Activated CD8-positive, alpha-beta T cell treated with anti-CD3 and anti-CD28 coated beads for 36 hours (primary cell): ENCODE results near the gene LPP. TPM values are rescaled to one million over a fixed set of nuclear protein-coding genes. Genes with fewer than 3 reads are reported as not detected.

ENCODE experiments used
- ATAC-seq: fragments of 200-7000 bp; cut with Tn5 transposase; one replicate; pipeline ENCODE4 v1.10.0; 2021; ENCODE audit warnings: mild to moderate bottlenecking, moderate library complexity
- CTCF ChIA-PET: fragments of 350-600 bp; sonication (Branson Sonifier 250); formaldehyde crosslinking; loops from one replicate; lab custom pipeline; 2021; ENCODE audit warnings: antibody characterized with exemption; lab: Charles Lee
- POLR2A ChIA-PET: fragments of 350-600 bp; sonication (Branson Sonifier 250); formaldehyde crosslinking; loops from one replicate; lab custom pipeline; 2021; ENCODE audit warnings: antibody characterized with exemption; lab: Charles Lee
- DNase-seq: peaks from one replicate; pipeline ENCODE4 v3.0.0-alpha.2; 2020
- H3K27ac Mint-ChIP-seq: one replicate; pipeline ENCODE4 v1.8.0; 2021; ENCODE audit warnings: mild to moderate bottlenecking, mixed read lengths
- H3K27me3 Mint-ChIP-seq: one replicate; pipeline ENCODE4 v1.8.0; 2021; ENCODE audit warnings: mixed read lengths
- H3K36me3 Mint-ChIP-seq: one replicate; pipeline ENCODE4 v1.8.0; 2021; ENCODE audit warnings: low read depth, mixed read lengths
- H3K4me1 Mint-ChIP-seq: one replicate; pipeline ENCODE4 v1.8.0; 2021; ENCODE audit warnings: low read depth, mixed read lengths
- H3K4me3 Mint-ChIP-seq: one replicate; pipeline ENCODE4 v1.8.0; 2021; ENCODE audit warnings: mild to moderate bottlenecking, moderate library complexity, mixed read lengths
- H3K9me3 Mint-ChIP-seq: one replicate; pipeline ENCODE4 v1.8.0; 2021; ENCODE audit warnings: mixed read lengths
- intact Hi-C: fragments of 100-400 bp; cut with micrococcal nuclease; formaldehyde crosslinking; loops from one replicate; pipeline ENCODE4 v1.10.0; 2022
- total RNA-seq, 2 experiments: library from RNA; stranded (reverse); gene quantifications; one replicate each; pipeline ENCODE4 v1.2.3, GENCODE V29; 2021
- TF ChIP-seq, protein P1 (sequence below): fragments of 200-600 bp; IDR thresholded peaks from one replicate; pipeline ENCODE4 v1.8.0; 2022; ENCODE audit warnings: antibody characterized with exemption, mild to moderate bottlenecking

Gene LPP
- total RNA-seq, 2 experiments from 2014 or later = 16.4 to 22.6 TPM

DNA sequence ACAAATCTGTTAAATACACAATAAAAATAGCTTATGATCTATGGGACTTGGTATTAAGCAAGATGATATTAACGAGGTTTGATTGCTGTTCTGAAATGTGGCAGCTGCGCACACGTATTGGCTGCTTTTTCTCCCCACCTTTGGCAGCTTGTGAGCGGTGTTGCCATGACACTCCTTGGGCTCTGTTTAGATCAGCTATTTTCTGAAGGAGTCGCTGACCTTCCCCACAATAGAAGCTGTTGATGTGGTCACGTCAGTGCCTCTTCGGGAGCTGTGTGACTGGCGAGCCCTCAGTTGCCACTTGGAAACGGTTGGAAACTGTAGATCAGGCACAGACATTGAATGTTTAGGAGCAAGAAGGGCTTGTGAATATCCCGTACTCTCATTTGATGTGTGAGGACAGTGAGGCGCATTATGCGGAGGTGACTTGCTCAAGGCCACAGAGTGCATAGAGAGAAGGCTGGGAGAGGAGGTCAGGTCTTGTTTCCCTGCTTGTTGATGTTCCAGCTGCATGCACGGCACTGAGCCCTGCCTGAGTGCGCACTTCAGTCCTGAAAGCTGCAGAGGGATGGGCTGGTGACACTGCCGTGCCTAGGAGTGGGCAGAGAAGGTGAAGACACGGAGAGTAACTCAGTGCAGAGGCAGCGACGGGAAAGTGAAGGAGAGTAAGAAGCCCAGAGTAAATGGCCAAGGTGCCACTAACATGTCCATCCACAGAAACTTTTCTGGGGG, 198.4 kb downstream of the LPP start:
- Mint-ChIP-seq H3K4me1 (peaks cover 12% of the 10 kb centered on the region), H3K9me3 (no peaks in the 10 kb centered on the region), H3K27me3 (no peaks in the 10 kb centered on the region), H3K27ac (no peak overlapping the region), H3K36me3 (peaks cover 4% of the 10 kb centered on the region), H3K4me3 (no peak overlapping the region)
- TF ChIP-seq, protein P1, sequence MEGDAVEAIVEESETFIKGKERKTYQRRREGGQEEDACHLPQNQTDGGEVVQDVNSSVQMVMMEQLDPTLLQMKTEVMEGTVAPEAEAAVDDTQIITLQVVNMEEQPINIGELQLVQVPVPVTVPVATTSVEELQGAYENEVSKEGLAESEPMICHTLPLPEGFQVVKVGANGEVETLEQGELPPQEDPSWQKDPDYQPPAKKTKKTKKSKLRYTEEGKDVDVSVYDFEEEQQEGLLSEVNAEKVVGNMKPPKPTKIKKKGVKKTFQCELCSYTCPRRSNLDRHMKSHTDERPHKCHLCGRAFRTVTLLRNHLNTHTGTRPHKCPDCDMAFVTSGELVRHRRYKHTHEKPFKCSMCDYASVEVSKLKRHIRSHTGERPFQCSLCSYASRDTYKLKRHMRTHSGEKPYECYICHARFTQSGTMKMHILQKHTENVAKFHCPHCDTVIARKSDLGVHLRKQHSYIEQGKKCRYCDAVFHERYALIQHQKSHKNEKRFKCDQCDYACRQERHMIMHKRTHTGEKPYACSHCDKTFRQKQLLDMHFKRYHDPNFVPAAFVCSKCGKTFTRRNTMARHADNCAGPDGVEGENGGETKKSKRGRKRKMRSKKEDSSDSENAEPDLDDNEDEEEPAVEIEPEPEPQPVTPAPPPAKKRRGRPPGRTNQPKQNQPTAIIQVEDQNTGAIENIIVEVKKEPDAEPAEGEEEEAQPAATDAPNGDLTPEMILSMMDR = no peak
- CTCF ChIA-PET = interaction anchor here (0.6 to 2.7 kb wide), 6 partner anchors 10 to 786 kb away, joined by 3 to 6 read pairs (median 3); no protein-coding TSS in a partner anchor
- ATAC-seq (no peak), DNase-seq (no peak)
- intact Hi-C loops = no loop called here
- POLR2A ChIA-PET = interaction anchor here (1.9 kb wide), 1 partner anchor 10 kb away, joined by 6 read pairs; no protein-coding TSS in a partner anchor

DNA sequence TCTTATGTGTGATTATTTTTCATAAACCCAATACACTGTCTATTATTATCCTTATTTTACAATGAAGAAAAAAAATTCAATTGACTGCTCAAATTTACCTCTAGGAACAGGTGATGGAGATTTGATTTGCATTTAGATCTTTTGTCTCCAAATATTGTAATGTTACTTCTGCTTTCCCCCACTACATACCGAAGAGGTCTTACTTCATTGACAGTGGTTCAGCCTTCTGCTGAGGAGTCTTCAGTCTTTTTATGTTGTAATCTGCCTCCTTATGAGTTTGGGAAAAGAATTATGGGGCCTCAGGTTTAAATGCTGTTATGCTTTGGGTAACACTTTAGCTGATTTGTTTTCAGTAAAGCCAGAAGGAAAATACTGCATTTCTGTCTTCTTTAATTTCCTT, 199.5 kb downstream of the LPP start:
- TF ChIP-seq, protein P1 = no peak
- ChIA-PET CTCF (no interaction called here), POLR2A (interaction anchor here (0.6 kb wide), 1 partner anchor 161 kb away, joined by 3 read pairs; no protein-coding TSS in a partner anchor)
- no peak for DNase-seq
- Mint-ChIP-seq H3K27ac (no peak overlapping the region), H3K4me1 (peaks cover 20% of the 10 kb centered on the region), H3K36me3 (peaks cover 4% of the 10 kb centered on the region), H3K9me3 (no peaks in the 10 kb centered on the region), H3K4me3 (no peak overlapping the region), H3K27me3 (no peaks in the 10 kb centered on the region)
- intact Hi-C loops = no loop called here
- ATAC-seq = no peak

DNA sequence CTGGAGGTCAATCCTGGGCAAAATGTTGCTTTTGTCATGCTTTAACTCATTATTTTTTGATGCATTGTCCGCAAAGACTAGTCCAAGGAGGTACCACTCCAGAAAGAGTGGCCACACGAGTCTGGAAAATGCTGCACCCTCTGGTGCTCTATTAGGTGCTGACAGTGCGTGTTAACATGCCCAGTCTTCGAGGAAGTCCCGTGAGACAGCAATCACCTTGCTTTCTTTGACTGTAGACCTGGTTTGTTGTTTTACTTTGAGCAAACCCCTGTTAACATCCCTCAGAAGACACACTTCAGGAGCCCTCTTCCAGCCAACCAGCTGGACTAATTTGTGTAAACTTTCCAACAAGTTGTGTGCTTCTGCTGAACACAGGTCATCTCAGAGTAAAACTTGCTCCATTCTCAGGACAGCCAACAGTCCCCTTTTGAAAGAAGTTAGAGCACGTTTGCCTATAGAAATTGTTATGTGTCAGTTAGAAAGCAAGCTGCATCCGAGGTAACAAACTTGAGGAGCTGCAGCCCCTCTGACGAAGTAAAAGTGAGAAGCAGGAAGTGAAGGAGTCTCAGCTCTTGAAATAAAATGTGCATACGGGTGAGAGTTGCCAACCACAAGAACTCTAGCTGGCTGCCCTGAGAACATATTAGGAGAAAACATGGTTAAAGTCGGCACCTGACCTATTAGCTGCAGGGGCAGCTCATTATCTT, 205.0 kb downstream of the LPP start:
- Mint-ChIP-seq H3K36me3 (peaks cover 4% of the 10 kb centered on the region), H3K27ac (peak overlapping the region; percentile 72), H3K4me1 (peaks cover 52% of the 10 kb centered on the region), H3K4me3 (peak overlapping the region; percentile 59), H3K27me3 (no peaks in the 10 kb centered on the region), H3K9me3 (no peaks in the 10 kb centered on the region)
- CTCF ChIA-PET = interaction anchor here (0.9 to 4.4 kb wide), 7 partner anchors 9 to 619 kb away, joined by 3 to 25 read pairs (median 5); no protein-coding TSS in a partner anchor
- POLR2A ChIA-PET = interaction anchor here (0.6 to 1.4 kb wide), 3 partner anchors 11 to 42 kb away, joined by 3 to 4 read pairs (median 3); no protein-coding TSS in a partner anchor
- ATAC-seq (peak; percentile 75), DNase-seq (peak; percentile 52)
- intact Hi-C loops = no loop called here
- TF ChIP-seq, protein P1 = no peak

DNA sequence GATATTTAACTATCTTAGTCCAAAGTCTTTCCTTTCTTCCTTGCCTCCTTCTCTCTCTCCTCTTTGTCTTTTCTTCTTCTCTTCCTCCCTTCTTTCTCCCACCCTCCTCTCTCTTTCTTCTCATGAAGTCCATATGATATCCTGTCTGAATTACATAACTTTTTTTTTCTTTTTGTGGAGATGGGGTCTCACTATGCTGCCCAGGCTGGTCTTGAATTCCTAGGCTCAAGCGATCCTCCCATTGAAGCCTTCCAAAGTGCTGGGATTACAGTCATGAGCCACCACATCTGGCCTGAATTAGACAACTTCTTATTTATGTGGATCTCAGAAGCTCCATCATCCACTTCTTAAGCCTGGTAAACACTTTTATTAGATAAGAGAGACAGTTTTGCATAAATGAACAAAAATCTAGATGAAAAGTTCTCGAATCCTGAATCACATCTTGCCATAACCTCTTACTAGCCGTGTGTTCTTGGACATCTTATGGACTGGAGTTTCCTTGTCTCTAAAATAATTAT, 206.5 kb downstream of the LPP start:
- Mint-ChIP-seq H3K27ac (peak overlapping the region; percentile 60), H3K36me3 (peaks cover 4% of the 10 kb centered on the region), H3K4me1 (peaks cover 49% of the 10 kb centered on the region), H3K9me3 (no peaks in the 10 kb centered on the region), H3K4me3 (no peak overlapping the region), H3K27me3 (no peaks in the 10 kb centered on the region)
- TF ChIP-seq, protein P1 = no peak
- intact Hi-C loops = no loop called here
- ATAC-seq (no peak), DNase-seq (no peak)
- POLR2A ChIA-PET = interaction anchor here (1.4 kb wide), 1 partner anchor 9 kb away, joined by 4 read pairs; no protein-coding TSS in a partner anchor
- CTCF ChIA-PET = interaction anchor here (1.3 to 4.4 kb wide), 4 partner anchors 10 to 620 kb away, joined by 4 to 25 read pairs (median 6); no protein-coding TSS in a partner anchor
